Ascending aorta (tissue), 2 donors: Measurements from ENCODE around the gene CASP9. TPM values are rescaled to one million over a fixed set of nuclear protein-coding genes. Genes with fewer than 3 reads are reported as not detected.
"Not testable (repeated sequence)": the region's sequence is repeated elsewhere in the genome, so short reads cannot be mapped to it uniquely, and the experiment has no call there.

Experiments used
- DNase-seq, 2 donors: peaks; one replicate each; pipeline ENCODE4 v3.0.0-alpha.2; 2019; ENCODE audit warnings: low spot score in 2 of 2
- H3K27ac ChIP-seq, 2 donors: fragments of 200-600 bp; sonication (generic); one replicate each; pipeline ENCODE4 v1.5.1; 2016 to 2017; ENCODE audit warnings: mild to moderate bottlenecking in 1 of 2
- H3K27me3 ChIP-seq: fragments of 200-600 bp; sonication (generic); one replicate; pipeline ENCODE4 v1.5.1; 2017
- H3K36me3 ChIP-seq, 2 donors: fragments of 200-600 bp; sonication (generic); one replicate each; pipeline ENCODE4 v1.5.1; 2016
- H3K4me1 ChIP-seq, 2 donors: fragments of 200-600 bp; sonication (generic); one replicate each; pipeline ENCODE4 v1.5.1; 2016 to 2017; ENCODE audit warnings: mild to moderate bottlenecking in 1 of 2
- H3K4me3 ChIP-seq, 2 donors: fragments of 200-600 bp; sonication (generic); one replicate each; pipeline ENCODE4 v1.5.1; 2016 to 2017; ENCODE audit warnings: mild to moderate bottlenecking in 1 of 2
- H3K9me3 ChIP-seq, 2 donors: fragments of 200-600 bp; sonication (generic); one replicate each; pipeline ENCODE4 v1.5.1; 2016
- CTCF ChIP-seq, 3 experiments: fragments of 200-600 bp in 2 of 3; fragments of 450-650 bp in 1 of 3; sonication (generic) in 2 of 3; IDR thresholded peaks; one replicate each; pipeline ENCODE4 v1.5.1; 2016 to 2019; ENCODE audit warnings: antibody characterized with exemption in 3 of 3, mild to moderate bottlenecking in 1 of 3, moderate library complexity in 1 of 3
- intact Hi-C: fragments of 100-400 bp; cut with DNase I; formaldehyde crosslinking; loops from one replicate; pipeline ENCODE4 v1.15.1; 2023
- total RNA-seq: library from RNA; depleted of rRNA; stranded (reverse); fragments of >200 nt; gene quantifications from one replicate; pipeline ENCODE4 v1.1.0, GENCODE V29; 2016

Gene CASP9
- total RNA-seq, 1 donor from 2014 or later: 15.5 TPM

- Histone ChIP-seq H3K9me3 (no peaks in the 10 kb centered on the region), H3K27me3 (no peaks in the 10 kb centered on the region), H3K4me3 (no peak overlapping the region), H3K27ac (no peak overlapping the region), H3K4me1 (no peaks in the 10 kb centered on the region), H3K36me3 (peaks cover 35 to 54% of the 10 kb centered on the region in 2 donors)
- DNase-seq: no peak
- intact Hi-C loops: no loop called here
- TF ChIP-seq CTCF (IDR thresholded peaks at IDR 0.05): peak; percentile 9 to 37 (median 15)
These were observed 22.6 kb downstream of the CASP9 start for GRCh38 chr1:15501208-15502032.

- no peak for DNase-seq
- no peaks in the 10 kb centered on the region for H3K27me3 ChIP-seq
- no peak for TF ChIP-seq CTCF (IDR thresholded peaks at IDR 0.05)
- intact Hi-C loops: no loop called here
- no peak overlapping the region for H3K4me3 ChIP-seq
- H3K4me1 ChIP-seq: no peaks in the 10 kb centered on the region
- H3K27ac ChIP-seq: no peak overlapping the region
- no peaks in the 10 kb centered on the region for H3K9me3 ChIP-seq
- H3K36me3 ChIP-seq: peaks cover 29 to 54% of the 10 kb centered on the region in 2 donors
These were observed 23.5 kb downstream of the CASP9 start for GRCh38 chr1:15500184-15501178.

GRCh38 chr1:15493869-15494390 lies 30.1 kb downstream of the CASP9 start:
- no peak for TF ChIP-seq CTCF (IDR thresholded peaks at IDR 0.05)
- Histone ChIP-seq H3K27ac (no peak overlapping the region), H3K9me3 (no peaks in the 10 kb centered on the region), H3K27me3 (no peaks in the 10 kb centered on the region), H3K36me3 (peaks cover 25 to 65% of the 10 kb centered on the region in 2 donors), H3K4me3 (no peak overlapping the region), H3K4me1 (no peaks in the 10 kb centered on the region)
- intact Hi-C loops: no loop called here
- DNase-seq: no peak

GRCh38 chr1:15492596-15492995 lies 31.4 kb downstream of the CASP9 start:
- no peak for DNase-seq
- no peaks in the 10 kb centered on the region for H3K4me1 ChIP-seq
- no peaks in the 10 kb centered on the region for H3K27me3 ChIP-seq
- H3K36me3 ChIP-seq: peaks cover 25 to 63% of the 10 kb centered on the region in 2 donors
- H3K27ac ChIP-seq: no peak overlapping the region
- TF ChIP-seq CTCF (IDR thresholded peaks at IDR 0.05): no peak
- intact Hi-C loops: no loop called here
- H3K9me3 ChIP-seq: no peaks in the 10 kb centered on the region
- H3K4me3 ChIP-seq: no peak overlapping the region

GRCh38 chr1:15491010-15491409 lies 33.0 kb downstream of the CASP9 start:
- H3K36me3 ChIP-seq: peaks cover 23 to 67% of the 10 kb centered on the region in 2 donors
- DNase-seq, intact Hi-C loops, H3K27ac ChIP-seq, H3K4me1 ChIP-seq, H3K4me3 ChIP-seq, H3K27me3 ChIP-seq, H3K9me3 ChIP-seq: not testable (repeated sequence)
